ENCODE results near the gene ATP6V1B1.

Gene ATP6V1B1

GRCh38 chr2:70941701-70942100 is 6.0 kb downstream of the ATP6V1B1 start:
- no peak for DNase-seq (ENCODE audit: low read depth)
- TF ChIP-seq POLR2A (IDR thresholded peaks at IDR 0.05; ENCODE audit: extremely low read depth, insufficient read length) (no peak), MAX (IDR thresholded peaks at IDR 0.05; ENCODE audit: low read depth, low read length) (no peak)
- H3K4me3 ChIP-seq (ENCODE audit: low read depth, low read length) = no peak overlapping the region

- H3K4me3 ChIP-seq (ENCODE audit: low read depth, low read length) = no peak overlapping the region
- TF ChIP-seq MYC (IDR thresholded peaks at IDR 0.05; ENCODE audit: low read depth, low read length) = no peak
- no peak for TF ChIP-seq MAX (IDR thresholded peaks at IDR 0.05; ENCODE audit: low read depth, low read length)
- no peak for TF ChIP-seq POLR2A (IDR thresholded peaks at IDR 0.05; ENCODE audit: extremely low read depth, insufficient read length)
- no peak for TF ChIP-seq CTCF (IDR thresholded peaks at IDR 0.05; ENCODE audit: low read depth, low read length)
- DNase-seq (ENCODE audit: low read depth) = no peak
These were observed 6.9 kb downstream of the ATP6V1B1 start for GRCh38 chr2:70942396-70943204.

- H3K4me3 ChIP-seq (ENCODE audit: low read depth, low read length) = no peak overlapping the region
- TF ChIP-seq MAX (IDR thresholded peaks at IDR 0.05; ENCODE audit: low read depth, low read length) (no peak), MYC (IDR thresholded peaks at IDR 0.05; ENCODE audit: low read depth, low read length) (no peak), POLR2A (IDR thresholded peaks at IDR 0.05; ENCODE audit: extremely low read depth, insufficient read length) (no peak), CTCF (IDR thresholded peaks at IDR 0.05; ENCODE audit: low read depth, low read length) (no peak)
- DNase-seq (ENCODE audit: low read depth) = no peak
These were observed 7.6 kb downstream of the ATP6V1B1 start for GRCh38 chr2:70943205-70943871.

- TF ChIP-seq MYC (IDR thresholded peaks at IDR 0.05; ENCODE audit: low read depth, low read length) = no peak
- no peak overlapping the region for H3K4me3 ChIP-seq (ENCODE audit: low read depth, low read length)
- DNase-seq (ENCODE audit: low read depth) = no peak
These were observed 8.5 kb downstream of the ATP6V1B1 start for GRCh38 chr2:70944111-70944690.

GRCh38 chr2:70946832-70947442 is 11.2 kb downstream of the ATP6V1B1 start:
- peak; percentile 77 for DNase-seq (ENCODE audit: low read depth)
- no peak overlapping the region for H3K4me3 ChIP-seq (ENCODE audit: low read depth, low read length)
- TF ChIP-seq MYC (IDR thresholded peaks at IDR 0.05; ENCODE audit: low read depth, low read length) (no peak), CTCF (IDR thresholded peaks at IDR 0.05; ENCODE audit: low read depth, low read length) (peak; percentile 85), MAX (IDR thresholded peaks at IDR 0.05; ENCODE audit: low read depth, low read length) (no peak)

GRCh38 chr2:70947556-70948184 is 12.0 kb downstream of the ATP6V1B1 start:
- no peak for DNase-seq (ENCODE audit: low read depth)
- no peak overlapping the region for H3K4me3 ChIP-seq (ENCODE audit: low read depth, low read length)
- TF ChIP-seq MAX (IDR thresholded peaks at IDR 0.05; ENCODE audit: low read depth, low read length) (no peak), MYC (IDR thresholded peaks at IDR 0.05; ENCODE audit: low read depth, low read length) (no peak), POLR2A (IDR thresholded peaks at IDR 0.05; ENCODE audit: extremely low read depth, insufficient read length) (no peak), CTCF (IDR thresholded peaks at IDR 0.05; ENCODE audit: low read depth, low read length) (no peak)

Measured in NB4 (cell line).